Stimulated activated naive CD4-positive, alpha-beta T cell (primary cell): ENCODE results near the gene PTK7.
"Not testable (repeated sequence)": the region's sequence is repeated elsewhere in the genome, so short reads cannot be mapped to it uniquely, and the experiment has no call there.

Experiments
- DNase-seq, 6 experiments: peaks; one replicate each; lab custom pipeline; 2025; lab: John Stamatoyannopoulos, UW

PTK7 gene

DNA sequence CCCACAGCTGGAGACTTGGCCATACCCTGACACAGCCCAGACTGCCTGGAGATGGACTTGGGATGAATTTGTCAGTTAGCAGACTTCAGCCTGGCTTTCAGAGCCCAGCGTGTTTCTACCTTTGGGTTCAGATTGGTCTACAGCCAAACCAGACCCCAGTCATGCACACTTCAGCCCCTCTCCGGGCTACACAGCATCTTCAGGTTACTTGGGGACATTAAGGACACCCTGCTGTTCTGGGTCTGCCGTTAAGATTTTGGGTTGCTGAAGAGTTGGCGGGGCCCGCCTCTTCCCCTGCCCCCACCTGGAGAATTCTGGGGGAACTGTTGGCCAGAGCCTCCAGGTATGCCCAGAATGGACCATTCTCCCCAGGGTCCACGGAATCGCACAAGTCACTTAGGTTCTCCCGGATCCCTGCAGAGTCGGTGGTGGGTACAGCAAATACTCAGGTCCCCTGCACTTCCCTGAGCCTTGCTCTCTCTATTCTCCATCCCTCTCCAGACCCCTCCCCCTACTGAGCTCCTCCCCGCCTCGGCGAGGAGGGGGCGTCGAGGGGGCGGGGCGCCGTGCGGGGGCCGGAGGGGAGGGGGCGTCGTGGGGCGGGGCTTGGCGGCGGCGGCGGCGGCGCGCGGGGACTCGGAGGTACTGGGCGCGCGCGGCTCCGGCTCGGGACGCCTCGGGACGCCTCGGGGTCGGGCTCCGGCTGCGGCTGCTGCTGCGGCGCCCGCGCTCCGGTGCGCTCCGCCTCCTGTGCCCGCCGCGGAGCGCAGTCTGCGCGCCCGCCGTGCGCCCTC lies at the start of gene PTK7:
Gene PTK7 (plus strand): TSS at position 645 of the 794 bp plus-strand sequence. CDS start 175 bp downstream, outside the sequence.
- DNase-seq: peak in 5 of 6 experiments; percentile 16 to 28 (median 20)

DNA sequence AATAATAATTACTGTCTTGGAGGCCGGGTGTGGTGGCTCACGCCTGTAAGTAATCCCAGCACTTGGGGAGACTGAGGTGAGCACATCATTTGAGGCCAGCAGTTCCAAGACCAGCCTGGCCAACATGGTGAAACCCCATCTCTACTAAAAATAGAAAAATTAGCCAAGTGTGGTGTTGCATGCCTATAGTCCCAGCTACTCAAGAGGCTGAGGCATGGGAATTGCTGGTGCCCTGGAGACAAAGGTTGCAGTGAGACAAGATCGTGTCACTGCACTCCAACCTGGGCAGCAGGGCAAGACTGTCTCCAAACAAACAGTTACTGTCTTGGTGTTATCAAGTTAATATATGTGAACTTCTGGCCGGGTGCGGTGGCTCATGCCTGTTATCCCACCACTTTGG lies 49.7 kb upstream of the PTK7 start:
- DNase-seq: no peak

- no peak for DNase-seq
Observed at GRCh38 chr6:43029120-43029519, 47.0 kb upstream of the PTK7 start.

GRCh38 chr6:43032326-43032725 lies 43.8 kb upstream of the PTK7 start:
- no peak for DNase-seq

DNA sequence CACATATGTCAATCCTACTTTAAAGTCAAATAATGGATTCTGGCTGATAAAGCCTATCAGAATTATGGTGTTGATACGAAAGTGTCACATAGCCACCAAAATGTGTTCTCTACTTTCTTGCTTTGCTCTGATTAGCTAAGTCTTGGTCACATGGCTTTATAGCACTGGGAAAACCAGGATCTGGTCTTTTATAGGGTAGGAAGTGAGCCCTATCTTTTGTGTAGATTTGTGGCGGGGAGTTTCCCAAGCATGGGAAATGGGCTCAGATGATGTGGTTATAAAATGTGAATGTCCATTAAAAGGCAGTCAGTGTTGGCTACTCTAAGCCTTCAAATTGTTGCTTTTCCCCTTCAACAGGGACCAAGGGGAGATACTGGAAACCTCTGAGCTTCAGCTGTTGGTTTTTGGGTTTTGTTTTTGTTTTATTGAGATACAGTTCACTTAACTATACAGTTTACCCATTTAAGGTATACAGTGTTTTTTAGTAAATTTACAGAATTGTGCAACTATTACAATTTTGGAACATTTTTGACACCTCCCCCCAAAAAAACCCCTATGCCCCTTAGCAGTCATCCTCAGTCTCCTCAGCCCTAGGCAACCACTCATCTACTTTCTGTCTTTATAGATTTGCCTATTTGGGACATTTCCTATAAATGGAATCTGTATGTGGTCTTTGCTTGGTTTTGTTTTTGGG lies 42.5 kb upstream of the PTK7 start:
- DNase-seq: no peak

- DNase-seq: no peak
Observed at GRCh38 chr6:43034190-43034525, 42.0 kb upstream of the PTK7 start.

DNA sequence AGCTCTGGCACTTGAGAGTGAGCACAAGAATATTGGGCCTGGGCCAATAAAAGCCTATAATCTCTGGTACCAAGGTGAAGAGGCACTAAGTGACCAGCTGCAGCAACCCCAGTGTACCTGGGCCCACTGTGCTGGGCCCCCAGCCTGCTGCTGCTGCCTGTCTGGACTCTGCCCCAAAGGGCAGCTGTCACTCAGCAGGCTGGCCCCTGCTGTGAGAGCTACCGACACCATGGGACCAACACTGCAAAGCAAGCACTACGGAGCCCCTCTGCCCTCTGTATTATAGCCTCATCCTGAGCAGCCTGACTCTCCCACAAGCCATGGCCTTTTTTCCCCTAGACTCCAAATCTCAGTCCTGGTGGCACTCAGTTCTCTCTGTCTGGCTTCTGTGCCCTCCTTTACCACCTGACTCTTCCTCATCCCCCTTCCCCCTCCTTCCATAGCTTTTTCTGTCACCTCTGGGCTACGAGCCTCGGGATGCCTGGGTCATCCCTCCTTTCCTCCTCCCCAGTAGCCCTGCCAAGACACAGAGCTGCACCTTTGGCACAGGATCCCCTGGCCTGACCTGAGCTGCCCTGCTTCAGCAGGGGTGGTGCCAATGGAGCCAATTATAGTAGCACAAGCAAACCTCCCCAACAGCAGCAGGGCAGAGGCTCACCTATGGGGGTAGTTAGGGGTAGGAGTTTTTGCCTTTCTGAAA lies 40.5 kb upstream of the PTK7 start:
- no peak for DNase-seq

DNA sequence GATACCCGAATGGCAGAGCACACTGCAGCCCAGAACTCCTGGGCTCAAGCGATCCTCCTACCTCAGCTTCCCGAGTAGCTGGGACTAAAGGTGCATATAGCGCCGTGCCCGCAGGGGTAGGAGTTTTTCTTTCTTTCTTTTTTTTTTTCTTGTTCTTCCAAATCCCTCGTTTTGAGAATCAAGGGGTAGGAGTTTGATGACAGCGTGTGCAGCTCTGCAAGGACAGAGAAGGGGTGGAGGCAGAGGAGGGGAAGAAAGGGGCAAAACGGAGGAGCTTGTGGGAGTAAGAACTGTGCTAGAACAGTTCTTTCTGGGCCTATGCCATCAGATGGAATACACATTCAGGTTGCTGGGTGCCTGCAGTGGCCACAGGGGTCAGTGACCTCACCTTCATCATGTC lies 39.4 kb upstream of the PTK7 start:
- no peak for DNase-seq

- DNase-seq: no peak
Observed at GRCh38 chr6:43037197-43037596, 38.9 kb upstream of the PTK7 start.

GRCh38 chr6:43037706-43038105 lies 38.4 kb upstream of the PTK7 start:
- no peak for DNase-seq

DNA sequence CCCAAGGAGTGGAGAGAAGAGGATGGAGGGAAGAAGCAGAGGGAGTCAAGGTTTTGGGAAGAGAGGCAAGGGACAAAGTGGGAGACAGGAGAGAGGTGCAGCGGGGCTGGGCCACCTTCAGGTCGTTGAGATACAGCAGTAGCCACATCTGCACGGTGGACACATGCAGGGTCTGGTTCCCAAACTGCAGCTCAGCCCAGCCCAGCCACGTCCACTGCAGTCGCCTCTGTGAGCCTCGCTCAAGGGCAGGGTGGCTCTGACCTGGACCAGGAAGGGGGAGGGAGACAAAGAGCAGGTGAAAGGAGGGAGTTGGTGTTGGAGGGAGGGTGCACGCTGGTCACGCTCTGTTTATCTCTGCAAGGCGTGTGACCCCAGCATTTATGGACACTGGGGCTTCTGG lies 37.4 kb upstream of the PTK7 start:
- no peak for DNase-seq

DNA sequence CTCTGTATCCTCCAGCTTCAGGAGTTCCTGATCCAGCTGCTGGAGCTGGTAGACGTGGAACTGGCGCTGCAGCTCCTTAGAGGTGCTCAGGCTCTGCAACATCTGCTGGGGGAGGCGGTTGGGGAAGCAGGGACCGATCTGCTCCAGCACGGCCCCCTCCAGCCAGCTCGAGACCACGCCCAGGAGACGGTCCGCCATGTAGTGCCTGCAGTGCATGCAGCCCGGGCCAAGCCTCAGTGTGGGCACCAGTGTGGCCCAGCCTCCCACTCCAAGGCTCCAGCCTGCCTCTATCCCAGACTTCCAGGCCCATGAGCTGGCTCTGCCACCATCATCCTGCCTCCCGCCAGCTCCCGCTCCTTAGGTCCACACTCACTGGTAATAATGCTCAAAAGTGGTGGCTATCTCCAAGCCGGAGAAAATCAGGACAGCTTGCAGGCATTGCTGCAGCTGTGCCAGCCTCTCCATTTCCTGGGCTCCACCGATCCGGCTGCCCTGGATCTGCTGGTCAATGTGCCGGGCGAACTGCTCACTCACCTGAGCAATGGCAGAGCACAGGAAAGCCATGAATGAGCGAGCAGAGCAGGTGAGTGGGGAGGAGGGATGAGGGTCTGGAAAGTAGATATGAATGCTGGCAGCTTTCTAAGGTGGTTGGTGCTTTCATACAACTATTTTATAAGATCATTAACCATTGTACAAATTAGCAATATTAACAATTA lies 35.4 kb upstream of the PTK7 start:
- DNase-seq: no peak

- DNase-seq: not testable (repeated sequence)
Observed at GRCh38 chr6:43041475-43041874, 34.6 kb upstream of the PTK7 start.

GRCh38 chr6:43043310-43043709 lies 32.8 kb upstream of the PTK7 start:
- DNase-seq: no peak

DNA sequence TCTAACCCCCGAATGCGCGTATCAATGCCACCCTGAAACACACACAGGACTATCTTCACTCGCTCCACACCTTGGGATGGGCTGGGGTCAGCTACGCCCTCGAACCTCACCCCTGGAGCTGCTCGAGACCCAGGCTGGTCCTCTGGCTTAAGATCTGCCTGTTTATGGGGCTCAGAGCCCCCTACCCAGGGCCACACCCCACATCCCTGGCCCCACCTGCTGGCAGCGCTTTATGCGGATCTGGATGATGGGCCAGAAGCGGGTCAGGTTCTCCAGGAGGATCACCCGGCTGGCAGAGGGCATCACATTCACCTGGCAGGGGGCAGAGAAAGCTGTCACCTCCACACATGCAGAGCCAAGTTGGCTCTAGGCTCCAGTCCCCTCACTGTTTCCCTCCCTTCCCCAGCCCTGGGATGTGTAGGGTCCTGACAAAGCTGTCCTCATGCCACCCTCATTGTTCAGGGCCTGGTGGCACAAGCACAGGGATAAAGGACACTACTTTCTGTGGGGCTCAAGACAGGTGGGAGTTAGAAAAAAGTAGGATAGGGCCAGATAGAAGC lies 30.7 kb upstream of the PTK7 start:
- no peak for DNase-seq

GRCh38 chr6:43047998-43048397 lies 28.1 kb upstream of the PTK7 start:
- no peak for DNase-seq

GRCh38 chr6:43050981-43051380 lies 25.1 kb upstream of the PTK7 start:
- no peak for DNase-seq

GRCh38 chr6:43052225-43052841 lies 23.8 kb upstream of the PTK7 start:
- no peak for DNase-seq

GRCh38 chr6:43052842-43053544 lies 23.1 kb upstream of the PTK7 start:
- DNase-seq: peak in 2 of 6 experiments; percentile 40 to 48

GRCh38 chr6:43053545-43054205 lies 22.4 kb upstream of the PTK7 start, which contains the start of gene CUL7:
CUL7 (minus strand) TSS chr6:43053851; CDS start chr6:43052788, 1,063 bp downstream.
- DNase-seq: peak; percentile 77 to 88 (median 85)
